Pancreas (tissue), 10 donors: ENCODE measurements around the gene ANKDD1A. TPM values are rescaled to one million over a fixed set of nuclear protein-coding genes. Genes with fewer than 3 reads are reported as not detected.

Experiments
- ATAC-seq, 4 donors: fragments of 200-7000 bp; cut with Tn5 transposase; one replicate each; pipeline versions ENCODE4 v1.8.0 to v1.9.1; 2020; ENCODE audit warnings: mild to moderate bottlenecking in 4 of 4, moderate library complexity in 4 of 4
- DNase-seq, 6 donors: peaks; one replicate each; pipeline ENCODE4 v3.0.0-alpha.2; 2020
- FAIRE-seq: peaks from 2 replicates; lab custom pipeline; 2012; peaks lifted over from hg19 to GRCh38; lab: Jason Lieb, UNC
- H3K27ac ChIP-seq, 4 donors: fragments of 200-600 bp; sonication (generic); 1 replicate in 3 of 4; 2 replicates in 1 of 4; pipeline versions ENCODE4 v1.5.0 to v1.8.0; 2020
- H3K27me3 ChIP-seq, 4 donors: fragments of 200-600 bp; one replicate each; pipeline ENCODE4 v1.8.0; 2021
- H3K36me3 ChIP-seq, 3 donors: fragments of 200-600 bp; sonication (generic) in 1 of 3; one replicate each; pipeline versions ENCODE4 v1.5.0 to v1.8.0; 2020 to 2021
- H3K4me1 ChIP-seq, 3 donors: fragments of 200-600 bp; one replicate each; pipeline ENCODE4 v1.8.0; 2021
- H3K4me3 ChIP-seq, 4 donors: fragments of 200-600 bp; sonication (generic) in 2 of 4; one replicate each; pipeline versions ENCODE4 v1.5.0 to v1.8.0; 2020 to 2021
- H3K9me3 ChIP-seq, 4 donors: fragments of 200-600 bp; one replicate each; pipeline ENCODE4 v1.8.0; 2021
- whole genome bisulfite sequencing, 2 donors: extraction: QIAGEN DNeasy Blood & Tissue Kit; methylation state at CpG; one replicate each; pipeline ENCODE4 v1.1.7; 2013; 5-methylcytosine and 5-hydroxymethylcytosine counted together
- intact Hi-C, 3 donors: fragments of 100-400 bp; cut with DNase I; formaldehyde crosslinking; loops; one replicate each; pipeline versions ENCODE4 v1.11.1 to v1.14.2; 2022
- polyA plus RNA-seq, 2 donors: library from polyadenylated mRNA; stranded (reverse); fragments of 200-250 nt; gene quantifications; one replicate each; pipeline ENCODE4 v1.2.3, GENCODE V29; 2013
- total RNA-seq, 6 donors: library from RNA; stranded (reverse); fragmentation: NEBNext Ultra II Directional in 4 of 6; extraction: Animal tissue kit (Norgen Biotek cat#: 25700) in 4 of 6; gene quantifications; one replicate each; pipeline versions ENCODE4 v1.2.1 to v1.2.4, GENCODE V29; 2021 to 2023
- TF ChIP-seq, protein P1 (sequence below), 4 donors: fragments of 200-600 bp; sonication (generic) in 3 of 4; IDR thresholded peaks; one replicate each; pipeline versions ENCODE4 v1.5.0 to v1.8.0; 2021; ENCODE audit warnings: antibody characterized with exemption in 4 of 4
- donor health status: healthy with polysubstance abuse.
- donor health status: DM: no; HTN: no; CAD: no; lungs with moderate emphysema.
- donor health status: DM: no; HTN: no; CAD: no.
- donor health status: control.
- donor health status: control.
- donor health status: Bipolar disorder and iron deficiency.
- donor health status: DM: yes; HTN: yes; CAD: no.
- donor health status: DM: no; HTN: no; CAD: no.
- donor health status: DM: no; HTN: no; CAD: no.
- donor health status: DM: yes; HTN: yes; CAD: no.

Gene ANKDD1A
- total and polyA plus RNA-seq, 8 donors = 2.0 to 4.9 (median 3.8) TPM

DNA sequence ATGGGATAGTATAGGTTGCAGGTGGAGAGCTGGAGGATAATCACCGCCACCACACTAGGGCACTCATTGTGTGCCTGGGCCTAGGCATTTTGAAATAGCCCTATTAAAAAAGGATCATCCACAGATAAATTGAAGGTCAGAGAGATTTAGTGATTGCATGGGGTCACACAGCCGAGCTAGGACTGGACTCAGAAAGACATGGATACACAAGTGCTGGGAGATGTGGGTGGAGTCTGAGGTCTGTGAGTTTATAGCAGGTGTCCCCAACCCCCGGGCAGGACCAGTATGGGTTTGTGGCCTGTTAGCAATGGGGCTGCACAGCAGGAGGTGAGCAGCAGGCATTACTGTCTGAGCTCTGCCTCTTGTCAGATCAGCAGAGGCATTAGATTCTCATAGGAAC is 5.3 kb upstream of the ANKDD1A start:
- H3K36me3 ChIP-seq = no peaks in the 10 kb centered on the region
- no peaks in the 10 kb centered on the region for H3K4me1 ChIP-seq
- intact Hi-C loops = loop anchor here in 1 of 3 donors (5.0 kb wide), 1 partner anchor 174 kb away; no protein-coding TSS in a partner anchor
- peaks cover 0 to 3% (median 0%) of the 10 kb centered on the region in 4 donors for H3K27me3 ChIP-seq
- H3K9me3 ChIP-seq = no peaks in the 10 kb centered on the region
- H3K4me3 ChIP-seq = no peak overlapping the region
- TF ChIP-seq, protein P1, sequence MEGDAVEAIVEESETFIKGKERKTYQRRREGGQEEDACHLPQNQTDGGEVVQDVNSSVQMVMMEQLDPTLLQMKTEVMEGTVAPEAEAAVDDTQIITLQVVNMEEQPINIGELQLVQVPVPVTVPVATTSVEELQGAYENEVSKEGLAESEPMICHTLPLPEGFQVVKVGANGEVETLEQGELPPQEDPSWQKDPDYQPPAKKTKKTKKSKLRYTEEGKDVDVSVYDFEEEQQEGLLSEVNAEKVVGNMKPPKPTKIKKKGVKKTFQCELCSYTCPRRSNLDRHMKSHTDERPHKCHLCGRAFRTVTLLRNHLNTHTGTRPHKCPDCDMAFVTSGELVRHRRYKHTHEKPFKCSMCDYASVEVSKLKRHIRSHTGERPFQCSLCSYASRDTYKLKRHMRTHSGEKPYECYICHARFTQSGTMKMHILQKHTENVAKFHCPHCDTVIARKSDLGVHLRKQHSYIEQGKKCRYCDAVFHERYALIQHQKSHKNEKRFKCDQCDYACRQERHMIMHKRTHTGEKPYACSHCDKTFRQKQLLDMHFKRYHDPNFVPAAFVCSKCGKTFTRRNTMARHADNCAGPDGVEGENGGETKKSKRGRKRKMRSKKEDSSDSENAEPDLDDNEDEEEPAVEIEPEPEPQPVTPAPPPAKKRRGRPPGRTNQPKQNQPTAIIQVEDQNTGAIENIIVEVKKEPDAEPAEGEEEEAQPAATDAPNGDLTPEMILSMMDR (IDR thresholded peaks at IDR 0.05) = no peak
- 88 to 92% methylated on average over 3 of the region's 3 CpGs for WGBS, 2 donors
- no peak overlapping the region for H3K27ac ChIP-seq
- no peak for FAIRE-seq
- DNase-seq = no peak
- ATAC-seq = no peak

GRCh38 chr15:64907991-64908390 is 3.7 kb upstream of the ANKDD1A start:
- Histone ChIP-seq H3K36me3 (no peaks in the 10 kb centered on the region), H3K4me3 (no peak overlapping the region), H3K4me1 (no peaks in the 10 kb centered on the region), H3K27ac (no peak overlapping the region), H3K27me3 (peaks cover 0 to 3% (median 0%) of the 10 kb centered on the region in 4 donors), H3K9me3 (no peaks in the 10 kb centered on the region)
- 23 to 30% methylated on average over 1 of the region's 1 CpG for WGBS, 2 donors
- no peak for FAIRE-seq
- TF ChIP-seq, protein P1 (IDR thresholded peaks at IDR 0.05) = no peak
- no peak for DNase-seq
- intact Hi-C loops = loop anchor here in 1 of 3 donors (5.0 kb wide), 1 partner anchor 176 kb away; no protein-coding TSS in a partner anchor
- no peak for ATAC-seq

- Histone ChIP-seq H3K9me3 (no peaks in the 10 kb centered on the region), H3K27ac (no peak overlapping the region), H3K4me1 (no peaks in the 10 kb centered on the region), H3K36me3 (no peaks in the 10 kb centered on the region), H3K4me3 (no peak overlapping the region), H3K27me3 (peaks cover 0 to 3% (median 0%) of the 10 kb centered on the region in 4 donors)
- WGBS, 2 donors = 73 to 96% methylated on average over 3 of the region's 3 CpGs
- no peak for ATAC-seq
- TF ChIP-seq, protein P1 (IDR thresholded peaks at IDR 0.05) = no peak
- FAIRE-seq = no peak
- intact Hi-C loops = loop anchor here in 1 of 3 donors (5.0 kb wide), 1 partner anchor 177 kb away; no protein-coding TSS in a partner anchor
- DNase-seq = no peak
These were observed 2.2 kb upstream of the ANKDD1A start for GRCh38 chr15:64909546-64909945.

DNA sequence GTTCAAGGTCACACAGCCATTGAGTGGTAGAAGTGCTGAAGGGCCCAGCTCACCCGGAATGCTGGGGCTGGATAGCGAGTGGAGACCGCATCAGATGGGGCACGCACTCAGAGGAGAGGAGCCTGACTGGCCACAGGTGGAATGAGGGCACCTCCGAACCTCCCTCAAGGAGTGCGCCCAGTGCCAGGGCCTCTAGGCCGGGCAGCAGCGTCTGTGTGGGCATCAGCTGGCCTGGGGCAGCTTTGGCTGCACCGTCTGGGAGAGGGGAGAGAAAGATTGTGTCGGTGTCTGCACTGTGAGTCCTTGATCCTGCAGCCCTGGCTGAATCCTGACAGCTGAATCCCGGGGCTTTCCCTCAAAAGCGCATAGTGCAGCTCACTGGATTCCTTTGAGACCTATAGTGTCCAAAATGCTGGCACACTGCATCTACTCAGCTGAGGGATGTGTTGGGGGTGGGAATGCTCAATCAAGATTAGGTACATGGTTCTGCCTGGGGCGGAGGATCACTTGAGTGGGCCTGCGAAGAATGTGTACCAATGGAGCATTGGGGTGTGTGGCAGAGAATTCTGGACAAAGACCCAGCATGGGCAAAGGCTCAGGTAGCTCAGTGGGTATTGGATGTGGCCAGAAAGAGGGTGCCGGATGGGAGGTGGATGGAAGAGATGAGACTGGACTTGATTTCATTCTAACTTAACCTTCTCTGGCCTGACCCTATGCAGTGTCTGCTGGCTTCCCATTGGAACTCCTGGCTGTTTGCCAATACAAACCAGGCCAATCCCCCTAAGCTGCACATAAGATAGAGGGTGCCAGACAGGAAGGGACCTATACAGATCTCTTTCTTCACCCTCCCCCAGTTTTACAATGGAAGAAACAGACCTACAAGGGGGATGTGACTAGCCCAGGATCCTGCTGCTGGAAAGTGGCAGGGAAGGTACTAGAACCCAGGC is 950 bp downstream of the ANKDD1A start:
- intact Hi-C loops = loop anchor here in 1 of 3 donors (10.0 kb wide), 1 partner anchor 178 kb away; no protein-coding TSS in a partner anchor

More for the DNA sequence above, 950 bp downstream of the ANKDD1A start:
- peak; percentile 39 to 45 (median 44) for ATAC-seq
- H3K9me3 ChIP-seq = no peaks in the 10 kb centered on the region
- H3K27ac ChIP-seq = no peak overlapping the region
- H3K36me3 ChIP-seq = no peaks in the 10 kb centered on the region
- WGBS, 2 donors = 55 to 64% methylated on average over 15 of the region's 15 CpGs
- TF ChIP-seq, protein P1 (IDR thresholded peaks at IDR 0.05) = no peak
- no peak for FAIRE-seq
- H3K27me3 ChIP-seq = peaks cover 0 to 3% (median 0%) of the 10 kb centered on the region in 4 donors
- peak in 1 of 6 donors; percentile 25 for DNase-seq
- peak overlapping the region; percentile 40 to 70 (median 51) for H3K4me3 ChIP-seq
- no peaks in the 10 kb centered on the region for H3K4me1 ChIP-seq
